Endothelial cell of umbilical vein (primary cell): Measurements from ENCODE around the gene CHD6.

Experiments used
- EZH2 ChIP-seq: IDR thresholded peaks from 2 replicates; pipeline ENCODE4 v1.6.1; 2012; ENCODE audit warnings: borderline replicate concordance, low read depth, mild to moderate bottlenecking, moderate library complexity, low read length, inconsistent platforms; ENCODE audit not compliant: severe bottlenecking
- GATA2 ChIP-seq: IDR thresholded peaks from 2 replicates; pipeline ENCODE4 v1.7.0; 2011; ENCODE audit warnings: low read depth, mild to moderate bottlenecking, moderate library complexity, mixed read lengths, low read length; ENCODE audit not compliant: insufficient read length, insufficient read depth
- JUN ChIP-seq: IDR thresholded peaks from 2 replicates; pipeline ENCODE4 v1.6.1; 2011; ENCODE audit warnings: borderline replicate concordance, low read depth; ENCODE audit not compliant: insufficient read length, insufficient read depth
- POLR2A ChIP-seq: IDR thresholded peaks from 2 replicates; pipeline ENCODE4 v1.6.1; 2012; ENCODE audit warnings: low read depth, mild to moderate bottlenecking, control low read depth, low read length
- POLR2AphosphoS5 ChIP-seq: IDR thresholded peaks from 2 replicates; pipeline ENCODE4 v1.6.1; 2012; ENCODE audit warnings: low read depth, mild to moderate bottlenecking, control low read depth, low read length, moderate library complexity; ENCODE audit not compliant: insufficient read depth
- TF ChIP-seq, protein P1 (sequence below), 2 donors: IDR thresholded peaks; 1 replicate in 1 of 2; 2 replicates in 1 of 2; pipeline ENCODE4 v1.5.1; 2011; ENCODE audit warnings: low read length in 2 of 2, mild to moderate bottlenecking in 2 of 2, moderate library complexity in 2 of 2, control low read depth in 1 of 2, inconsistent platforms in 1 of 2, low read depth in 1 of 2; ENCODE audit not compliant: insufficient read depth in 1 of 2; ENCODE audit errors: extremely low read depth in 1 of 2

DNA sequence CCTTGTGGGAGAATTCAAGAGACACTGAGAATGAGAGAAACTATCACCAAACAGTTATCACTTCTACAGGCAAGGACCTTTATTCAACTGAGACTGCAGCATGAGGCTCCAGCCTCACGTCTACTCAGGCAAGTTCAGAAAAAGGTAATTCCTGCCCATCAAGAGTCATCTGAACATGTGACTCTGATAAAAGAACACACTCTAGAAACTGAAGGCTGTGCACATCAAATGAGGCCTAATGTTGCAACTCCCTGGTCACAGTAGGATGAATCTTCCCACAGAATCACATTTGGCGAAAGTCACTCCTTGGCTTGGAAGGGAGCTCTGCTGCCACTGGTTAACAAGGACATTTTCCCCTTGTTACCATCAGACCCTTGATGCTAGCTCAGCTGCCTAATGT lies 180.3 kb downstream of the CHD6 start:
- TF ChIP-seq POLR2A (no peak), EZH2 (no peak), POLR2AphosphoS5 (no peak), GATA2 (no peak), JUN (no peak)
- TF ChIP-seq, protein P1, sequence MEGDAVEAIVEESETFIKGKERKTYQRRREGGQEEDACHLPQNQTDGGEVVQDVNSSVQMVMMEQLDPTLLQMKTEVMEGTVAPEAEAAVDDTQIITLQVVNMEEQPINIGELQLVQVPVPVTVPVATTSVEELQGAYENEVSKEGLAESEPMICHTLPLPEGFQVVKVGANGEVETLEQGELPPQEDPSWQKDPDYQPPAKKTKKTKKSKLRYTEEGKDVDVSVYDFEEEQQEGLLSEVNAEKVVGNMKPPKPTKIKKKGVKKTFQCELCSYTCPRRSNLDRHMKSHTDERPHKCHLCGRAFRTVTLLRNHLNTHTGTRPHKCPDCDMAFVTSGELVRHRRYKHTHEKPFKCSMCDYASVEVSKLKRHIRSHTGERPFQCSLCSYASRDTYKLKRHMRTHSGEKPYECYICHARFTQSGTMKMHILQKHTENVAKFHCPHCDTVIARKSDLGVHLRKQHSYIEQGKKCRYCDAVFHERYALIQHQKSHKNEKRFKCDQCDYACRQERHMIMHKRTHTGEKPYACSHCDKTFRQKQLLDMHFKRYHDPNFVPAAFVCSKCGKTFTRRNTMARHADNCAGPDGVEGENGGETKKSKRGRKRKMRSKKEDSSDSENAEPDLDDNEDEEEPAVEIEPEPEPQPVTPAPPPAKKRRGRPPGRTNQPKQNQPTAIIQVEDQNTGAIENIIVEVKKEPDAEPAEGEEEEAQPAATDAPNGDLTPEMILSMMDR (IDR thresholded peaks at IDR 0.05; ENCODE audit: extremely low read depth in 1 of 2, insufficient read depth in 1 of 2, low read depth in 1 of 2, low read length in 2 of 2), result no peak
